Spleen (tissue), 13 donors: ENCODE data around the gene IQCC. TPM values are rescaled to one million over a fixed set of nuclear protein-coding genes. Genes with fewer than 3 reads are reported as not detected.
"Not testable (repeated sequence)": the region's sequence is repeated elsewhere in the genome, so short reads cannot be mapped to it uniquely, and the experiment has no call there.

Experiments
- DNase-seq: peaks from one replicate; pipeline ENCODE4 v3.0.0-alpha.2; 2020
- H3K27ac ChIP-seq, 8 donors: fragments of 200-600 bp; sonication (generic) in 7 of 8; 1 replicate in 4 of 8; 2 replicates in 4 of 8; pipeline versions ENCODE4 v1.5.0 to v1.8.0; 2016 to 2021; ENCODE audit warnings: inconsistent platforms in 4 of 8, mild to moderate bottlenecking in 4 of 8, moderate library complexity in 1 of 8
- H3K27me3 ChIP-seq, 7 donors: fragments of 200-600 bp; sonication (generic) in 6 of 7; replicated peaks in 1 of 7; 1 replicate in 4 of 7; 2 replicates in 3 of 7; pipeline versions ENCODE4 v1.5.0 to v1.8.0; 2016 to 2021; ENCODE audit warnings: inconsistent platforms in 3 of 7, mild to moderate bottlenecking in 1 of 7
- H3K36me3 ChIP-seq, 6 donors: fragments of 200-600 bp; sonication (generic) in 5 of 6; 1 replicate in 4 of 6; 2 replicates in 2 of 6; pipeline versions ENCODE4 v1.5.0 to v1.8.0; 2016 to 2021; ENCODE audit warnings: inconsistent platforms in 2 of 6
- H3K4me1 ChIP-seq, 6 donors: fragments of 200-600 bp; sonication (generic) in 5 of 6; 1 replicate in 3 of 6; 2 replicates in 3 of 6; pipeline versions ENCODE4 v1.5.0 to v1.8.0; 2016 to 2021; ENCODE audit warnings: inconsistent platforms in 3 of 6
- H3K4me3 ChIP-seq, 8 donors: fragments of 200-600 bp; sonication (generic) in 7 of 8; 1 replicate in 4 of 8; 2 replicates in 4 of 8; pipeline versions ENCODE4 v1.5.0 to v1.8.0; 2016 to 2021; ENCODE audit warnings: inconsistent platforms in 4 of 8, mild to moderate bottlenecking in 4 of 8, moderate library complexity in 2 of 8
- H3K9me3 ChIP-seq, 8 donors: fragments of 200-600 bp; sonication (generic) in 7 of 8; 1 replicate in 4 of 8; 2 replicates in 4 of 8; pipeline versions ENCODE4 v1.5.0 to v1.8.0; 2016 to 2021; ENCODE audit warnings: inconsistent platforms in 4 of 8
- POLR2A ChIP-seq, 3 donors: fragments of 450-650 bp; IDR thresholded peaks; one replicate each; pipeline ENCODE4 v1.5.1; 2017; ENCODE audit warnings: antibody characterized with exemption in 3 of 3, mild to moderate bottlenecking in 1 of 3
- POLR2AphosphoS5 ChIP-seq, 3 donors: sonication (generic); formaldehyde crosslinking; IDR thresholded peaks; one replicate each; pipeline ENCODE4 v1.5.1; 2017; ENCODE audit warnings: antibody characterized with exemption in 3 of 3
- WGBS, 5 donors: extraction: QIAGEN DNeasy Blood & Tissue Kit in 3 of 5; methylation state at CpG; one replicate each; pipeline versions ENCODE4 v1.1.5 to v1.1.7; 2013 to 2018; 5-methylcytosine and 5-hydroxymethylcytosine counted together
- intact Hi-C: fragments of 100-400 bp; cut with DNase I; formaldehyde crosslinking; loops from one replicate; pipeline ENCODE4 v1.15.0; 2023; ENCODE audit warnings: low total_unique reads
- long read RNA-seq, 2 donors: transcript quantifications; one replicate each; lab custom pipeline, GENCODE V29; 2026
- polyA plus RNA-seq, 3 donors: library from polyadenylated mRNA; stranded (reverse); fragments of 200-250 nt; gene quantifications; one replicate each; pipeline ENCODE4 v1.2.1, GENCODE V29; 2013
- total RNA-seq, 7 donors: library from RNA; depleted of rRNA in 3 of 7; stranded (reverse); fragments of >200 nt in 3 of 7; fragmentation: NEBNext Ultra II Directional in 4 of 7; extraction: Animal tissue kit (Norgen Biotek cat#: 25700) in 4 of 7; gene quantifications; one replicate each; pipeline versions ENCODE4 v1.1.0 to v1.2.1, GENCODE V29; 2016 to 2021
- TF ChIP-seq, protein P1 (sequence below), 11 experiments: fragments of 200-600 bp in 7 of 11; fragments of 450-650 bp in 4 of 11; sonication (generic) in 4 of 11; IDR thresholded peaks in 8 of 11; conservative IDR thresholded peaks in 3 of 11; 1 replicate in 7 of 11; 2 replicates in 4 of 11; pipeline versions ENCODE4 v1.4.0 to v1.8.0; 2016 to 2021; ENCODE audit warnings: antibody characterized with exemption in 11 of 11, inconsistent platforms in 4 of 11, mild to moderate bottlenecking in 1 of 11
- donor health status: healthy with polysubstance abuse.
- donor health status: DM: no; HTN: no; CAD: no; lungs with moderate emphysema.
- donor health status: DM: no; HTN: no; CAD: no.
- donor health status: Bipolar disorder and iron deficiency.
- donor health status: healthy.
- donor health status: DM: no; HTN: no; CAD: no.
- donor health status: DM: yes; HTN: yes; CAD: no.

The IQCC gene
- total RNA-seq (1 to 10 TPM; 1.2 to 2.4 (median 1.5) TPM), polyA plus RNA-seq (1 to 10 TPM; 1.6 to 2.4 (median 2.1) TPM)
- long read RNA-seq, donor 1: 0 reads
- long read RNA-seq, donor 2: 0 reads

GRCh38 chr1:32205401-32206370 lies at the start of gene IQCC:
TSS of gene IQCC (plus strand) at chr1:32205671. CDS start at chr1:32205682, 11 bp downstream.
- H3K27me3 ChIP-seq: no peaks in the 10 kb centered on the region
- no peaks in the 10 kb centered on the region for H3K9me3 ChIP-seq
- H3K36me3 ChIP-seq: peaks cover 0 to 6% (median 0%) of the 10 kb centered on the region in 6 donors
- TF ChIP-seq, protein P1, sequence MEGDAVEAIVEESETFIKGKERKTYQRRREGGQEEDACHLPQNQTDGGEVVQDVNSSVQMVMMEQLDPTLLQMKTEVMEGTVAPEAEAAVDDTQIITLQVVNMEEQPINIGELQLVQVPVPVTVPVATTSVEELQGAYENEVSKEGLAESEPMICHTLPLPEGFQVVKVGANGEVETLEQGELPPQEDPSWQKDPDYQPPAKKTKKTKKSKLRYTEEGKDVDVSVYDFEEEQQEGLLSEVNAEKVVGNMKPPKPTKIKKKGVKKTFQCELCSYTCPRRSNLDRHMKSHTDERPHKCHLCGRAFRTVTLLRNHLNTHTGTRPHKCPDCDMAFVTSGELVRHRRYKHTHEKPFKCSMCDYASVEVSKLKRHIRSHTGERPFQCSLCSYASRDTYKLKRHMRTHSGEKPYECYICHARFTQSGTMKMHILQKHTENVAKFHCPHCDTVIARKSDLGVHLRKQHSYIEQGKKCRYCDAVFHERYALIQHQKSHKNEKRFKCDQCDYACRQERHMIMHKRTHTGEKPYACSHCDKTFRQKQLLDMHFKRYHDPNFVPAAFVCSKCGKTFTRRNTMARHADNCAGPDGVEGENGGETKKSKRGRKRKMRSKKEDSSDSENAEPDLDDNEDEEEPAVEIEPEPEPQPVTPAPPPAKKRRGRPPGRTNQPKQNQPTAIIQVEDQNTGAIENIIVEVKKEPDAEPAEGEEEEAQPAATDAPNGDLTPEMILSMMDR (IDR thresholded peaks at IDR 0.05 in 8 of 11, conservative IDR thresholded peaks at IDR 0.05 in 3 of 11): no peak
- TF ChIP-seq POLR2A (IDR thresholded peaks at IDR 0.05) (peak in 2 of 3 donors; percentile 26 to 45), POLR2AphosphoS5 (IDR thresholded peaks at IDR 0.05) (peak; percentile 87 to 92 (median 90))
- H3K4me1 ChIP-seq: peaks cover 17 to 77% (median 45%) of the 10 kb centered on the region in 6 donors
- intact Hi-C loops: no loop called here
- peak; percentile 95 for DNase-seq
- WGBS, 5 donors: 3 to 5% (median 3%) methylated on average over 55 to 77 of the region's 77 CpGs
- H3K4me3 ChIP-seq: peak within 1 kb of the TSS; percentile 47 to 84 (median 56)
- peak within 1 kb of the TSS in 4 of 8 donors; percentile 41 to 66 (median 54) for H3K27ac ChIP-seq

- Histone ChIP-seq H3K36me3 (peaks cover 3 to 100% (median 97%) of the 10 kb centered on the region in 6 donors), H3K9me3 (no peaks in the 10 kb centered on the region), H3K27me3 (no peaks in the 10 kb centered on the region), H3K4me3 (no peak overlapping the region), H3K27ac (no peak overlapping the region), H3K4me1 (no peaks in the 10 kb centered on the region)
- 64 to 75% (median 71%) methylated on average over 3 of the region's 3 CpGs for WGBS, 5 donors
- DNase-seq: no peak
- TF ChIP-seq POLR2A (IDR thresholded peaks at IDR 0.05) (no peak), POLR2AphosphoS5 (IDR thresholded peaks at IDR 0.05) (no peak)
- TF ChIP-seq, protein P1 (IDR thresholded peaks at IDR 0.05 in 8 of 11, conservative IDR thresholded peaks at IDR 0.05 in 3 of 11): no peak
- intact Hi-C loops: no loop called here
These were observed 46.3 kb upstream of the IQCC start for GRCh38 chr1:32159189-32159588.

GRCh38 chr1:32163405-32163804 lies 42.1 kb upstream of the IQCC start:
- Histone ChIP-seq H3K36me3 (peaks cover 7 to 100% (median 97%) of the 10 kb centered on the region in 6 donors), H3K4me1 (no peaks in the 10 kb centered on the region), H3K27me3 (no peaks in the 10 kb centered on the region), H3K4me3 (no peak overlapping the region), H3K27ac (no peak overlapping the region), H3K9me3 (no peaks in the 10 kb centered on the region)
- DNase-seq: no peak
- no peak for TF ChIP-seq POLR2A (IDR thresholded peaks at IDR 0.05)
- TF ChIP-seq, protein P1 (IDR thresholded peaks at IDR 0.05 in 8 of 11, conservative IDR thresholded peaks at IDR 0.05 in 3 of 11): no peak
- no peak for TF ChIP-seq POLR2AphosphoS5 (IDR thresholded peaks at IDR 0.05)
- intact Hi-C loops: no loop called here
- WGBS, 5 donors: 95 to 97% (median 97%) methylated on average over 2 of the region's 2 CpGs

- H3K9me3 ChIP-seq, intact Hi-C loops, DNase-seq, H3K27me3 ChIP-seq, H3K27ac ChIP-seq, H3K4me3 ChIP-seq, H3K4me1 ChIP-seq: not testable (repeated sequence)
- H3K36me3 ChIP-seq: peaks cover 4 to 100% (median 96%) of the 10 kb centered on the region in 6 donors
- 93 to 98% (median 95%) methylated on average over 10 of the region's 10 CpGs for whole genome bisulfite sequencing, 5 donors
These were observed 39.8 kb upstream of the IQCC start for GRCh38 chr1:32165633-32166032.
